ENCODE results near the gene IVL.

GRCh38 chr1:152869808-152870419 lies 38.4 kb upstream of the IVL start:
- TF ChIP-seq CTCF (IDR thresholded peaks at IDR 0.05) (peak; percentile 91), POLR2AphosphoS5 (IDR thresholded peaks at IDR 0.05; ENCODE audit: low read depth, low read length) (no peak)

Measured in Panc1 (cell line).